GM12801 (cell line): ENCODE results near the gene TCEAL7.

Experiments
- TF ChIP-seq, protein P1 (sequence below): IDR thresholded peaks from one replicate; pipeline ENCODE4 v1.5.1; 2011; ENCODE audit warnings: control low read depth; ENCODE audit not compliant: insufficient read length; ENCODE audit errors: extremely low read depth

The TCEAL7 gene

DNA sequence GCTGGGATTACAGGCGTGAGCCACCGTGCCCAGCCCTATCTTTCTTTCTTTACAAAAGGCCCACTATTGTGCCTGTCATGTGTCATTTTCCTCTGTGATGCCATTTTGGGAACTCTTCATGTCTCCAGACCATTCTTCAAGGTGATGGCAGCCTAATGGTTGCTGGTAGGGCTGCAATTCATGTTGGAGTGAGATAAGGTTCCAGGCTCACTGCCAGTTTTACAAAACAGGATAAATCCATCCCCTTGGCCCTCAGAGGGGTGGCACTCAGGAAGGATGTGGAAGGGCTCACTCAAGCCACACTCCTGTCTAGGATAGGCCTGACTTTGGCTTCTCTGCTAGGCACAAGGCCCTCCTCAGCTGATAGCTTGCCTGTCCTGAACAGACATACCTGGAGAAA is 30.1 kb downstream of the TCEAL7 start:
- TF ChIP-seq, protein P1, sequence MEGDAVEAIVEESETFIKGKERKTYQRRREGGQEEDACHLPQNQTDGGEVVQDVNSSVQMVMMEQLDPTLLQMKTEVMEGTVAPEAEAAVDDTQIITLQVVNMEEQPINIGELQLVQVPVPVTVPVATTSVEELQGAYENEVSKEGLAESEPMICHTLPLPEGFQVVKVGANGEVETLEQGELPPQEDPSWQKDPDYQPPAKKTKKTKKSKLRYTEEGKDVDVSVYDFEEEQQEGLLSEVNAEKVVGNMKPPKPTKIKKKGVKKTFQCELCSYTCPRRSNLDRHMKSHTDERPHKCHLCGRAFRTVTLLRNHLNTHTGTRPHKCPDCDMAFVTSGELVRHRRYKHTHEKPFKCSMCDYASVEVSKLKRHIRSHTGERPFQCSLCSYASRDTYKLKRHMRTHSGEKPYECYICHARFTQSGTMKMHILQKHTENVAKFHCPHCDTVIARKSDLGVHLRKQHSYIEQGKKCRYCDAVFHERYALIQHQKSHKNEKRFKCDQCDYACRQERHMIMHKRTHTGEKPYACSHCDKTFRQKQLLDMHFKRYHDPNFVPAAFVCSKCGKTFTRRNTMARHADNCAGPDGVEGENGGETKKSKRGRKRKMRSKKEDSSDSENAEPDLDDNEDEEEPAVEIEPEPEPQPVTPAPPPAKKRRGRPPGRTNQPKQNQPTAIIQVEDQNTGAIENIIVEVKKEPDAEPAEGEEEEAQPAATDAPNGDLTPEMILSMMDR = no peak

DNA sequence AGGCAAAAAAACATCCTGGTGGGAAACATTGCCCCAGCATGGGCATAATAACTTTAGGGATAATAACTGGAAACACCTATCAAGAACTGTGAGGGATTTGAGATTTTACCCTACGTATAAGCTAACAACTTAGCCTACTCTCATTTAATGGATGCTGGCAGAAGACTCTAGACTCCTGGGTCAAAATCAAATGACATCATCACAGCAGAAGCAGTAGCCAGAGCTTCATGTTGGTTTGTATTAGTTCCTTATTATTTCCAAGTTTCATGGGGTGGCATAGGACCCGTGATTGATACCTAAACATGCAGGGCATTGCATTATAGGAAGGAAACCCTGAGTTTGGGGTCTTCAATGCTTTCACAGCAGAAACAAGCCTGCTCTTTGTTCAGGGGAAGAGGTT is 30.9 kb downstream of the TCEAL7 start:
- TF ChIP-seq, protein P1 = no peak

DNA sequence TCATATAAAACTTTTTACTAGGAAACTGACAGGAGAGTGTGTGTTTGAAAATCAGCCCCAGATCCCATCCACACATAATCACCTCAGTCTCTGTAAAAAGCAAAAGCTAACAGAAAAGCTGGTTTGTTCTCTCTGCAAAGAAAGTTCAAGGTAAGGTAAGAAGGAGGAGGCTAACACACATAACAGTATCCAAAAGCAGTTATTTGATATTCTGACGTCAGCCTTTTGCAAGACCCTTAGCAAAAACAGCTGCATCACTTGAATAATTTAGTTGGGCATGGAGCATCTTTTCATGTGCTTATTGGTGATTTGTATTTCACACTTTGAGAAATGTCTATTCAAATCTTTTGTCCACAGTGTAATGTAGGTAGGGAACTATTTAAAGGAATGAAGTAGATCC is 31.8 kb downstream of the TCEAL7 start:
- TF ChIP-seq, protein P1 = no peak

DNA sequence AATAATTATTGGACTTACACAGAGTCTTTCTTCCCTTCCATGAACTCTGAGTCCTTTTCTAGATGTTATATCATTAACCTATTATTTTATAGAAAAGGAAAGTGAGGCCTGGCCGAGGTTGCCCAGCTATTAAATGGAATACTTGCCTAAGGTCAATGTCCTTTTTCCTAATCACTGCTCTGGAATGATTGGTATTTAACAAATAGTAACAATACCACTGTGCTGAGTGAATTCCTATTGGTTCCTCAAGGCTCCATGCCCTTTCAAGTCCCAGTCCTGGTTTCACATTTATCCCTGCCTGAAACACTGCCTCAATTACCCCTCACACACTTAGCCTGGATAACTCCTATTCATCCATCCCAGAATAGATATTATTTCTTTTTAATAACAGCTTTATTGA is 32.4 kb downstream of the TCEAL7 start:
- TF ChIP-seq, protein P1 = no peak

DNA sequence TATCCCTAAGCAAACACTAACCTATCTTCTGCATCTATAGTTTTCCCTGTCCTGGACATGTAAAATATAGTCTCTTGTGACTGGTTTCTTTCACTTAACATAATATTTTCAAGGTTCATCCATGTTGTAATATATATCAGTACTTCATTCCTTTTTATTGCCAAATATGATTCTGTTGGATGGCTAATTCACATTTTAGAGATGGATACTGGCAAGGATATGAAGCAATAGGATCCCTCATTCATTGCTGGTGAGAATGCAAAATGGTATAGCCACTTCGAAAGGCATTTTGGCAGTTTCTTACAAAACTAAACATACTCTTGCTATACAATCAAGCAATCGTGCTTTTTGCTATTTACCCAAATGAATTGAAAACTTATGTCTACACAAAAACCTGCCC is 33.0 kb downstream of the TCEAL7 start:
- TF ChIP-seq, protein P1 = no peak

DNA sequence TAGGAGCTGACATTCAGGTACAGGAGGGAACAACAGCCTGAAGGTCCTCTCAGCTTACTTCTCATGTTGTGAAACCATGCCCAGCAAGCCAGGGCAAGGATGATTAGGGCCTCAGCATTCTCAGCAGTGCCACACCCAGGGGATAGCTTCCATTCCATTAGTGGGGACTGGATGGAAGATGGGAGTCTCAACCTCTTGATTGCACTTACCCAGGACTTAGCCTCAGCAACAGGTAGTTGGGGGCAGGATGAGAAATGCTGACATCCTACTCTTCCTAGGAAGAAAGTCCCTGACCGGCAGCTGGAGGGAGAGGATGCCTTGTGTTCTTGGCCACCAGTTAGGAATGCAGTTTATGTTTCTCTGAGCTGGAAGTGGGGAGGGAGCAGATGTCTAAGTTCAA is 37.5 kb downstream of the TCEAL7 start:
- TF ChIP-seq, protein P1 = no peak

DNA sequence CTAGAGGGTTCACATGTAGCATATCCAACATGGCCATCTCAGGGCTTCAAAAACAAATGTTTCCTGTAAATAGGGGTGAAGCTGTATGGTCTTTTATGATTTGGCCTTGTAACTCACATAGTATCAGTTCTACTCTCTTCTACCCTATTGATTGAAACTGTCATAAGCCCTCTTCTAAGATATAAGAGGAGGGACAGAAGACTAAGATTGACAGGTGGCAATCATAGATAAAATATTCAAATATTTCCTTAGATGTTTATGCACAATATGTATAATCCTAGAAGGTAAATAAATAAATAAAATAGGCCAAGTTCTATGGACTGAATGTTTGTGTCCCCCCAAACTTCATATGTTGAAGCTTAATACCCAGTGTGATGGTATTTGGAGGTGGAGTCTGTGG is 39.4 kb downstream of the TCEAL7 start:
- TF ChIP-seq, protein P1 = no peak

DNA sequence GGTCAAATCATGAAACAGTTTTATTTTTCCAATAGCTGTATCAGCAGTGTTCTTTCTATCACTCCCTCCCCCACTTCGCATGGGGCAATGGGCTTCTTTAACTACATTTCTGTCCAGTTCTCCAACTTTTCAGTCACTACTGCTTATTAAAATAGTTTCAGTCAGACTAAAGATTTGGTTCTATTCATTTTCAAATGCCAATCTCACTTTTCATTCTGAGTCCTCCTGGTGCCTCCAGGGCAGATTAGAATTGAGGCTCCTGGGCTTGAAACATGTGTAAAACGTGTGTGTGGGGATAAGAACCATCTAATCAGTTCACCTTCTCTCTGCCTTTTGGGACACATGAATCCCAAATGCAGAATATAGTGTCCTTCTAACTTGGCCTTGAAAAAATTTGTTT is 42.8 kb downstream of the TCEAL7 start:
- TF ChIP-seq, protein P1 = no peak
